ENCODE measurements around the gene TMEM242.

TMEM242 gene

GRCh38 chr6:157263146-157263545, 60.2 kb downstream of the TMEM242 start (continued):
- no peak for TF ChIP-seq FEZF1 (tag by site-specific recombination; IDR thresholded peaks at IDR 0.05)
- no peak for TF ChIP-seq ZNF211 (tag by site-specific recombination; IDR thresholded peaks at IDR 0.05; ENCODE audit: low read depth)
- no peak for TF ChIP-seq ZNF707 (tag by site-specific recombination; IDR thresholded peaks at IDR 0.05)
- no peak for TF ChIP-seq ZNF133 (tag by site-specific recombination; IDR thresholded peaks at IDR 0.05)

- Histone ChIP-seq H3K9me3 (ENCODE audit: control insufficient read depth, insufficient read depth, low read depth, low read length) (no peaks in the 10 kb centered on the region), H3K36me3 (ENCODE audit: control insufficient read depth in 2 of 2, insufficient read depth in 1 of 2, low read length in 2 of 2) (no peaks in the 10 kb centered on the region), H3K27ac (ENCODE audit: extremely low read depth, low read depth, low read length) (no peak overlapping the region), H3K4me3 (ENCODE audit: low read depth, low read length) (no peak overlapping the region), H3K4me1 (ENCODE audit: control insufficient read depth, insufficient read depth, low read length) (no peaks in the 10 kb centered on the region)
- TF ChIP-seq ZNF776 (tag by site-specific recombination; IDR thresholded peaks at IDR 0.05; ENCODE audit: borderline replicate concordance) (no peak), ZNF112 (tag by site-specific recombination; IDR thresholded peaks at IDR 0.05) (no peak), ZNF335 (tag by site-specific recombination; conservative IDR thresholded peaks at IDR 0.05) (0 out of 2 replicates have a peak, but pooled peaks have one; percentile 21)
- POLR2A ChIA-PET, result no interaction called here
- CTCF ChIA-PET, result interaction anchor here (0.7 kb wide), 1 partner anchor 11 kb away, joined by 6 read pairs; no protein-coding TSS in a partner anchor
Measured at GRCh38 chr6:157261606-157262005, 61.7 kb downstream of the TMEM242 start.

GRCh38 chr6:157260735-157261410, 62.4 kb downstream of the TMEM242 start:
- CTCF ChIA-PET, result interaction anchor here (0.7 kb wide), 1 partner anchor 12 kb away, joined by 6 read pairs; no protein-coding TSS in a partner anchor
- H3K9me3 ChIP-seq (ENCODE audit: control insufficient read depth, insufficient read depth, low read depth, low read length), result no peaks in the 10 kb centered on the region
- no peak overlapping the region for H3K27ac ChIP-seq (ENCODE audit: extremely low read depth, low read depth, low read length)
- H3K4me1 ChIP-seq (ENCODE audit: control insufficient read depth, insufficient read depth, low read length), result no peaks in the 10 kb centered on the region
- POLR2A ChIA-PET, result no interaction called here
- no peaks in the 10 kb centered on the region for H3K36me3 ChIP-seq (ENCODE audit: control insufficient read depth in 2 of 2, insufficient read depth in 1 of 2, low read length in 2 of 2)
- H3K4me3 ChIP-seq (ENCODE audit: low read depth, low read length), result no peak overlapping the region
- no peak for TF ChIP-seq ZFP37 (tag by site-specific recombination; IDR thresholded peaks at IDR 0.05)
- no peak for TF ChIP-seq ZNF223 (tag by site-specific recombination; IDR thresholded peaks at IDR 0.05)
- no peak for TF ChIP-seq ZBTB8A (tag by site-specific recombination; IDR thresholded peaks at IDR 0.05)
- no peak for TF ChIP-seq ZNF16 (tag by site-specific recombination; IDR thresholded peaks at IDR 0.05; ENCODE audit: low read depth)
- no peak for TF ChIP-seq ZNF140 (tag by site-specific recombination; IDR thresholded peaks at IDR 0.05)
- no peak for TF ChIP-seq ZNF621 (tag by site-specific recombination; IDR thresholded peaks at IDR 0.05)
- TF ChIP-seq ZNF280D (tag by site-specific recombination; IDR thresholded peaks at IDR 0.05), result no peak
- TF ChIP-seq ZNF639 (tag by site-specific recombination; IDR thresholded peaks at IDR 0.05), result no peak
- TF ChIP-seq ZFP41 (tag by site-specific recombination; IDR thresholded peaks at IDR 0.05; ENCODE audit: borderline replicate concordance), result no peak
- no peak for TF ChIP-seq ZBTB44 (tag by site-specific recombination; IDR thresholded peaks at IDR 0.05)
- TF ChIP-seq ZNF449 (tag by site-specific recombination; IDR thresholded peaks at IDR 0.05), result no peak
- TF ChIP-seq ZNF148 (tag by site-specific recombination; IDR thresholded peaks at IDR 0.05; ENCODE audit: borderline replicate concordance), result no peak
- TF ChIP-seq ZNF514 (tag by site-specific recombination; IDR thresholded peaks at IDR 0.05), result no peak
- TF ChIP-seq ZNF324 (tag by site-specific recombination; IDR thresholded peaks at IDR 0.05), result no peak
- no peak for TF ChIP-seq WT1 (tag by site-specific recombination; IDR thresholded peaks at IDR 0.05)
- TF ChIP-seq KLF8 (tag by site-specific recombination; IDR thresholded peaks at IDR 0.05), result no peak
- no peak for TF ChIP-seq ZNF157 (tag by site-specific recombination; IDR thresholded peaks at IDR 0.05)
